Measurements from ENCODE around the gene SRP9.
"Not testable (repeated sequence)": the region's sequence is repeated elsewhere in the genome, so short reads cannot be mapped to it uniquely, and the experiment has no call there.

Gene SRP9

DNA sequence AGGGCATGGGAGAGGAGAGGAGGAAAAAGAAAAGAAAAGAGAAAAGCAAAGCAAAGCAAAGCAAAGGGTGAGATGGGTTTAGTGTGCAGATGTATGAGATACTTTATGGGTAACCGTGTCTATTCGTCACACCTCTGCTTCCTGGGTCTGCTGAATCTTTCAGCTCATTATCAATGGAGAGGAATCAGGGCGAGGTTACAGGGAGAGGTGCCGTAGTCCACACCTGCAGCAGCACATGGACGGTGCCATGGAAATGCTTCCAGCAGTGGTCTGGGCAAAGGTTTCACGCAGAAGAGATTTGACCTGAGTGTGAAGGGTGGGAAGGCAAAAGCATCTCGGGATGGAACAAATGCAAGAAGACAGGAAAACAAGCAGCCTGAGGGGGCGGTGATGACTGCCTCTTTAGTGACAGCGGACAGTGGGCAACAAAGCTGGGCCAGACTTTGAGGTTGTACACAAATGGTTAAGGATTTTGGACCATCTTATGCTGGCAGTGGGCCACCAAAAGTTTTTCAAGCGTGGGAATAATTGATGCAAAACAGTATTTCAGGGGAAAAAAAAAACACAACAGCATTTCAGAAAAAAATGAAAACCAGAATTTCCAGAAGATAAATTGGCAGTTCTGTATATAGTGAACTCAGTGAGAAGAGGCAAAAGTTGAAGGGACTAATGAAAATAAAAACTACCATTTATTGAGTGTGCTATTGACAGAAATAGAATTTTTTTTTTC is 19.5 kb upstream of the SRP9 start:
- no peak for DNase-seq

- not testable (repeated sequence) for DNase-seq
These were observed 17.7 kb upstream of the SRP9 start for GRCh38 chr1:225759972-225760371.

GRCh38 chr1:225760531-225760930 is 17.1 kb upstream of the SRP9 start:
- no peak for DNase-seq

DNA sequence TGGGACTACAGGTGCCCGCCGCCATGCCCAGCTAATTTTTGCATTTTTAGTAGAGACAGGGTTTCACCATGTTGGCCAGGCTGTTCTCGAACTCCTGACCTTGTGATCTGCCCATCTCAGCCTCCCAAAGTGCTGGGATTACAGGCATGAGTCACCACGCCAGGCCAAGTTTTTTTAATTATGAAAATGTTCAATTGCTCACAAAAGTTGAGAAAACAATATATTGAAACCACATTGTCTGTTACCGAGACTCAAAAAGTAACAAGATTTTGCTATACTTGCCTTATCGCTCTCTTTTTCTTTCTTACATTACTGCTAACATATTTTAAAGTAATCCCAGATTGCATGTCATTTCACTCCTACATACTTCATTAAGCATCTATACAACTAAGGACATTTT is 16.2 kb upstream of the SRP9 start:
- DNase-seq = not testable (repeated sequence)

- no peak for DNase-seq
These were observed 15.6 kb upstream of the SRP9 start for GRCh38 chr1:225762002-225762441.

- DNase-seq = no peak
These were observed 15.2 kb upstream of the SRP9 start for GRCh38 chr1:225762444-225762843.

DNA sequence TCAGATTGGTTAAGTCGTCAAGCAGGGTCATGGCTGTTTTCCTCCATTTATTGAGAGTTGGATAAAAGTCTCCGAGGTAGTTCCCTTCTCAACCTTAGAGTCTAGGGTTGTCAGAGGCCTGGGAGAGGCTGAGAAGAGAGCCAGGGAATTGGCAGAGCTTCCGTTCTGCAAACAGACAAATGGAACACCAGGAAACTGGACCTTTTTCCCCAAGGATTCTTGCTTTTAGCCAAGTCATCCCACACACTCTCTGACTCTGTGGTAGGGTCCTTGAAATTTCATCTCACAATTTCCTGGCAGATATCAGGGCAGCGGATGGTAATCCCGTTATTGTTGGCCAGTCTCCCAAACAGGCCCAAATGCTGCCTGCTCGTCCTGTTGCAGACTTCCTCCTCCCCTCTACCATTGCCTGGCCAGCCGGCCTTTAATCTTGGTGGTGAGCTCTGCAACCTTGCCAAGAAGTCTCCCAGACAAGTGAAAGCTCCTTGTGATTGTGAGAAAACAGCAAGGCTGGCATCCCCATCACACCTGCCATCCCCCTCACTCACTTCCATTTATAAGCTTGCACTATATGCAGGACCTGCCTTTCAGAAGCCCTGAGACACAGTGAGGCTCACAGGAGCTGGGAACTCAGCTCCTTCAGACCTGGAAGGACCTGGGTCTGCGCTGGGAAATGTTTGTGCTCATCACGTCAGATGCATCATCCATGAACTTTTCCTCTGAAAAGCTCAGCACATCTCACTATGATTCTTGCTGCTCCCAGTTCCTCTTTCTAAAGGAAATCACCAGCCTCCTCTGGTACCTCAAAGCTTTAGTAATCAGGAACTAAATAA is 13.7 kb upstream of the SRP9 start:
- no peak for DNase-seq

GRCh38 chr1:225765982-225766674 is 11.5 kb upstream of the SRP9 start:
- DNase-seq = no peak

- no peak for DNase-seq
These were observed 10.5 kb upstream of the SRP9 start for GRCh38 chr1:225766967-225767633.

DNA sequence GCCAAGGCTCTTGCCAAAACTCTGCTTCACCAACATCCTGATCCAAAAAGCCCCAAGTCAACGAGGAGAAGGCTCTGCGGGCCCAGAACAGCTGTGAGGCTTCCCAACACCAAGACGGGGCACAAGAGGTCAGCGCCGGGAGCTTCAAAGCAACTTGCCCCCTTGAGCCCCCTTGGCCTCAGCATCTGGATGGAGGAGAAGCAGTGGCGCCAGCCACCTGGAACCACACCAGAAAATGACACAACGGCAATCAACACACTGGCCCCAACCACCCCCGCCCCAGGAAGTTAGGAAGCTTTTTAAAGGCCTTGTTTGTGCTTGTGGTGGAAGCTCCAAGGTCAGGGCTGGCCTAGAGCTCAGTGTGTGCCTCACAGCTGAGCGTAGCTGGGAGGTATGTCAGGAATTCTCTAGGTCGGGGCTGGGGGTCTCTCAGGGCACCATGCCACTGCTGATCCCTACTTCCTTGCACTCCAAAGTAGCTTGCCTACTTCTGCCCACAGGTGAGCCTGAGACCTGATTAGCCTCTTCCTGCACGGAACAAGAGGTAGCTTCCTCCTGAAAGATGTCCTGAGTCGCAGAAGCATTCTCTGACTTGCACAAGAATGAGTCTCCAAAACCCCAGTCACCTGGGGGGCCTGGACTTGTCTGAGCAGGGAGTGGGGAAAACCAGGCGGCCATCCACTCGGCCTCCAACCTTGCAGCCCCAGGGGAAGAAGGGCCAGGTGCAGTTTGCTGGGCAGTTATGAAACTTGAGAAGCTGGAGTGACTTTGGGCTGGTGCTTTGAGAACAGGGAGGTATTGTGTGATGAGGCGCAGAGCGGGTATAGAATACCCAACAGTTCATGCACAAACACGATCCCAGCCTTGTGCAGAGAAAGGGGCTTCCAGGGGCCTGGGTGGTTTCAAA is 9.7 kb upstream of the SRP9 start:
- DNase-seq = no peak

DNA sequence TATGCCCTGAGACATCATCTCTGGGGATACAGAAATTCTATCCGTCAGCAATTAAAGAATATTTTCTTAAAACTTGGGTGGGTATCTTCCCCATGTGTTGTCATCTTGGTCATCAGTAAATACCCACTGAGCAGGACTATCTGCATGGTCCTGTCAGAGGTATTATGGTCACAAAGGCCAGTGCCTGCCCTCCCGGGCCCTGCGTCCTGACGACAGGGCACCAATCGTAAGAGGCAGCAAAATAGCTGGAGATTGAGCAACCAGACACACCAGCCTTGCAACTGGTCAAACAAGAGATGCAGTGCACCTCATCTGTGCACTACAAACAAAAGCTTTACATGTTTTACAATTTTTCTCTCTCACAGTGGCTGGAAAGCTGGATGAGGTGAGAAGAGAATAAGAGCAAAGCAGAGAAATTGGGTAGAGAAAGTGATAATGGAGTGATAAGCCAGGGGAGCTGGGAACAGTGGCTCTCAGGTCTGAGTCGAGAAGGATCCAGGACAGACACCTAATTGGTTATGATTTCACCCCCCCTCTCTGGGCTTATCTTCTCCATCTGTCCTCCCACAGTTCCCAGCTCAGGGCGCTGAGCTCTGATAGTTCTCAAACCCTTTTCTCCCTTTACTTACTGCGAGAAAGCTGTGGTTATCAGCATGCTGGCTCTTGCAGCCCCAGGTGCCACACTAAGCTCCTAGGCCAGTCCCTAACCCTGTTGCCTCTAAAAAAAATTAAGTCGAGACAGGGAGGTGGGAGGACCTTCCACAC is 8.8 kb upstream of the SRP9 start:
- DNase-seq = no peak

DNA sequence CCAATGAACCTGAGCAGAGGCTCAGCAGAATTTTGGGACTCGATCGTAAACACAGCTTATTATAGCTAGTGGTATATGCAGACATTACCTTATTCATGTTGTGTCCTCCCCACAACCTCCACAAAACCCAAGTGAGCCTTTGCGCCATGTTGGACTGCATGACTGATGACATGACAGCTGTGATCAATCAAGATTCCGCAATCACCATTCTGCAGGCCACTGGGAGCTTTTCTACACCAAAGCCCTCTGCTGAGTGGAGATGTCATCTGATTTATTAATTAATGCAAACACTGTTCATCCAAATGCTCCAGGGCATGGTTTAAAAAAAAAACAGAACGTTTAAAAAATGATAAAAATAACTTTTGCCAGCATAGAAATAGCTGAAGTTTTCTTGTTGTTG is 7.9 kb upstream of the SRP9 start:
- DNase-seq = no peak

- DNase-seq = no peak
These were observed 6.9 kb upstream of the SRP9 start for GRCh38 chr1:225770561-225771248.

DNA sequence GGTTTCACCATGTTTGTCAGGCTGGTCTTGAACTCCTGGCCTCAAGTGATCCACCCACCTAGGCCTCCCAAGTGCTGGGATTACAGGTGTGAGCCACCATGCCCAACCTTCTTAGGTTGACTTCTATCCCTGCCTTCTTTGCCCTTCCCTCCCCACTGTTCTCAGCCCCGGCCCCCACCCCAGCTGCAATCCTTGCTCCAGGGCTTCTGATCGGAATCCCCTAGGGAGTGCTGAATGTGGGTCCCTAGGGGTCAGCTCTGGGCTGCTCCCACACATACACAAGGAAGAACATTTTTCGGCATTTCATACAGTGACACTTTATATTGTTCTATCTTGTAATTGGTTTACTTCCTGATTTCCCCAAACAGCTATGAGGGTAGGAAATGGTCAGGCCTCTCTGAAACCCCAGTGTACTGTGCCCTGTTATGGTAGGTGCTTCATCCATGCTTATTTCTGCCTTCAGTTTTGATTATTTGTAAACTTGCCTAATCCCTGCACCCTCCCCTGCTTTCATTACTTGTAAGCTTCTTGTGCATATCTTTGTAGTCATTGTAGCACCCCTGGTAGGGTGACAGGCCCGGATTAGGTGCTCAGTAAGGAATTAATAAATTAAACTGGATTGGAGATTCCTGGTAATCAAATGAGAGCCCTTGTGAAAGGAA is 5.8 kb upstream of the SRP9 start:
- no peak for DNase-seq

DNA sequence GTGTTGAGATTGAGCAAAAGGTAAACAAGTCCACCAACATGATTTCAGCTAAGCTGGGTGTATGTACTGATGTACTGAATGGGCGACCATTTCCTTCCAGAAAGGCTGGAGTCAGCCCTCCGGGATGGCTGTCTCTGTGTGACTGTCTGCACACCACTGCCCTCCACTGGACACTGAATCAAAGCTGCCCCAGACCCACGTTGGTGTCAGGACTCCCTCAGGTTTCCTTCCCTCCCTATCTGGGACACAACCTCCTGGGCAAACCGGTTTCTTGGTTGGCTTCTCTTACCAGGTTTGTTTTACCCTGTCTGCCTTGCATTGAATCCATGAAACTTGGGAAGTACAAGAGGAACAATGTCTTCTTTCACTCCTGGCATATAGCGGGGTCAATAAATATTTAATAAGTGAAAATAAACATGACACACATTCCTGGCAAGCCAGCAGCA is 5.3 kb upstream of the SRP9 start:
- DNase-seq = peak; percentile 61 to 71

- DNase-seq = no peak
These were observed 4.8 kb upstream of the SRP9 start for GRCh38 chr1:225772848-225773247.

DNA sequence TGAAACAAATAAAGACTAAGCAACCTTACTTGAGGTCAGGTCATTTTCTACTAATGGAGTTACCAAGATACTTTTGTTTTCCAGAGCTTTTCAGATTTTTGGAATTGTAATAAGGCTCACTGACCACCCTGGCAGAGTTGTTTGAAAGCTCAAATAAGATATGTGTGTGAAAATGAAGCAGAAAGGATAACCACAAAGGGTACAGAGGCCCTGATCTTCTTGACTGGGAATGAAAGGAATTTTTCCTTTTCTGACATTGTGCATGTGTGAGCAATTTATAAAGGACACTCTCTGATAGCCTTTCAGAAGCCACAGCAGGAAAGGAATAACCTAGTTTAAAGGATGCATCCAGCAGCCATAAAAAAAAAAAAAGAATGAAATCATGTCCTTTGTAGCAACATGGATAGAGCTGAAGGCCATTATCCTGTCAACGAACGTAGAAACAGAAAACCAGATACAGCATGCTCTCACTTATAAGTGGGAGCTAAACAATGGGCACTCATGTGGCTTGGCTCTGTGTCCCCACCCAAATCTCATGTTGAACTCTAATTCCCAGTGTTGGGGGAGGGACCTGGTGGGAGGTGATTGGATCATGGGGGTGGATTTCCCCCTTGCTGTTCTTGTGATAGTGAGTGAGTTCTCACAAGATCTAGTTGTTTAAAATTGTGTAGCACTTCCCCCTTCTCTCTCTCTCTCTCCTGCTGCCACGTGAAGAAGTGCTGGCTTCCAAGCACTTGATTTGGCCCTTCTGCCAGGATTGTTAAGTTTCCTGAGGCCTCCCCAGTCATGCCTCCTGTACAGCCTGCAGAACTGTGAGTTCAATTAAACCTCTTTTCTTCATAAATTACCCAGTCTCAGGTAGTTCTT is 3.1 kb upstream of the SRP9 start:
- DNase-seq = no peak

GRCh38 chr1:225776294-225776693 is 1.3 kb upstream of the SRP9 start:
- no peak for DNase-seq

- no peak for DNase-seq
These were observed 506 bp upstream of the SRP9 start for GRCh38 chr1:225777058-225777582.
